HG02588 (cell line): ENCODE results near the gene RUSC1.
"Not testable (repeated sequence)": the region's sequence is repeated elsewhere in the genome, so short reads cannot be mapped to it uniquely, and the experiment has no call there.

Source experiments
- ATAC-seq: cut with Tn5 transposase; IDR thresholded peaks from one replicate; pipeline ENCODE4 v1.9.1; 2021; ENCODE audit warnings: mild to moderate bottlenecking, moderate library complexity; ENCODE audit not compliant: unreplicated experiment

RUSC1 gene

GRCh38 chr1:155320661-155321617 lies at the start of gene RUSC1:
RUSC1 (plus strand) TSS chr1:155320894; CDS start chr1:155321774, 880 bp downstream.
- no peak for ATAC-seq

- ATAC-seq, result peak; percentile 30
Measured at GRCh38 chr1:155272466-155273342, 48.0 kb upstream of the RUSC1 start.

GRCh38 chr1:155273343-155274245 lies 47.1 kb upstream of the RUSC1 start, which contains the start of gene CLK2:
CLK2 (minus strand) TSS chr1:155273504; CDS start chr1:155270977, 2,527 bp downstream.
- ATAC-seq, result peak; percentile 77

GRCh38 chr1:155277070-155277901 lies 43.4 kb upstream of the RUSC1 start, which contains the start of gene HCN3:
HCN3 (plus strand) TSS chr1:155277463; CDS start chr1:155277591, 128 bp downstream.
- peak; percentile 61 for ATAC-seq

- ATAC-seq, result no peak
Measured at GRCh38 chr1:155277902-155278688, 42.6 kb upstream of the RUSC1 start.

- no peak for ATAC-seq
Measured at GRCh38 chr1:155278689-155279160, 42.0 kb upstream of the RUSC1 start.

GRCh38 chr1:155279268-155279667 lies 41.4 kb upstream of the RUSC1 start:
- no peak for ATAC-seq

GRCh38 chr1:155282488-155283091 lies 38.1 kb upstream of the RUSC1 start:
- no peak for ATAC-seq

GRCh38 chr1:155284476-155284875 lies 36.2 kb upstream of the RUSC1 start:
- ATAC-seq, result no peak

- ATAC-seq, result no peak
Measured at GRCh38 chr1:155285063-155285462, 35.6 kb upstream of the RUSC1 start.

- no peak for ATAC-seq
Measured at GRCh38 chr1:155285631-155286044, 35.1 kb upstream of the RUSC1 start.

GRCh38 chr1:155286544-155286943 lies 34.1 kb upstream of the RUSC1 start:
- ATAC-seq, result no peak

GRCh38 chr1:155287987-155288543 lies 32.6 kb upstream of the RUSC1 start:
- ATAC-seq, result no peak

GRCh38 chr1:155291006-155291405 lies 29.7 kb upstream of the RUSC1 start:
- ATAC-seq, result not testable (repeated sequence)

- ATAC-seq, result no peak
Measured at GRCh38 chr1:155293086-155293749, 27.5 kb upstream of the RUSC1 start.

GRCh38 chr1:155294520-155295182 lies 26.0 kb upstream of the RUSC1 start:
- no peak for ATAC-seq
